ENCODE measurements around the gene SEMA3F. TPM values are rescaled to one million over a fixed set of nuclear protein-coding genes. Genes with fewer than 3 reads are reported as not detected.

SEMA3F gene
- 10 to 100 TPM in 1 of 4 donors, 1 to 10 TPM in 3; 3.0 to 35.7 (median 4.3) TPM for polyA plus RNA-seq
- long read RNA-seq, donor 1 = 0 reads
- long read RNA-seq, donor 2 = 0 reads
- long read RNA-seq, donor 3 = 0 reads
- long read RNA-seq, donor 4 = 0 reads
- long read RNA-seq, donor 5 = 0 reads
- long read RNA-seq, donor 6, partial matches to known transcripts = 0 of 1 reads
- long read RNA-seq, donor 6, other reads (novel, unspliced or antisense) = 0 of 1 reads
- long read RNA-seq, donor 7 = 0 reads
- long read RNA-seq, donor 8, partial matches to known transcripts = 5 of 5 reads
- long read RNA-seq, donor 8, other reads (novel, unspliced or antisense) = 0 of 5 reads
- long read RNA-seq, donor 9 = 0 reads
- long read RNA-seq, donor 10, partial matches to known transcripts = 0 of 1 reads
- long read RNA-seq, donor 10, other reads (novel, unspliced or antisense) = 0 of 1 reads

DNA sequence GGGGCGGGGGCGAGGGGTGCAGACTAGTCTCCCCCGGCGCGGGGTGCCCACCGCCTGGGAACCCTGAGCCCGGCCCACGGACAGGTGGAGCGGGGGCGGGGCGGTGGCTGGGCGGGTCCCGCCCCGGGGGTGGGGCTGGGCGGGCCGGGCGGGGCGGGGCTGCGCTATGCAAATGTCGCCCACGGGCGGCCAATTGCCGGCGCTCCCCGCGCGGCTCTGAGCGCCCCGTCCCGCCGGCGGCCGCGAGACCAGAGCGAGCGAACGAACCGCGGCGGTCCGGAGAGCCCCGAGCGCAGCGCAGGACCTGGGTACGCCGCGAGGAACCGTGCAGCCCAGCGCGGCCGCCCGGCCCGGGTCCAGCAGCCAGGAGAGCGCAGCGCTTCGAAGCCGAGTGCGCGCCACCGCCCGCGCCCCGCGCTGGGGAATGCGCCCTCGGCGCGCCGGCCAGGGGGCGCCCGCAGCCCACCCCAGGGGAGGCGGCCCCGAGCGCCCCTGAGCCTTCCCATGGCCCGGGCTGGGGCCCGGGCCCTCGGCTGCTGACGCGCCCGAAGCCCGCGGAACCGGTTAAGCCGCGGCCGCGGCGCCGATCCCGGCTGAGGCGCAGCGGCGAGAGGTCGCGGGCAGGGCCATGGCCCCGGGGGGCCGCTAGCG, at the start of gene SEMA3F:
Gene SEMA3F (plus strand): TSS at position 485 of the 651 bp plus-strand sequence. CDS start 4,299 bp downstream, outside the sequence.
- DNase-seq (peak; percentile 78 to 86), FAIRE-seq (no peak)
- Histone ChIP-seq H3K36me3 (ENCODE audit: control insufficient read depth in 3 of 3, insufficient read depth in 2 of 3, low read depth in 1 of 3, low read length in 3 of 3) (peaks cover 0 to 11% (median 0%) of the 10 kb centered on the region in 3 donors), H3K4me3 (ENCODE audit: low read depth in 1 of 3, low read length in 3 of 3) (peak within 1 kb of the TSS; percentile 44 to 72 (median 47)), H3K4me1 (ENCODE audit: control insufficient read depth in 3 of 3, insufficient read depth in 2 of 3, low read depth in 1 of 3, low read length in 2 of 3) (peaks cover 0 to 22% (median 9%) of the 10 kb centered on the region in 3 donors), H3K27ac (ENCODE audit: low read depth in 1 of 3, low read length in 2 of 3) (peak within 1 kb of the TSS in 2 of 3 donors; percentile 71 to 72), H3K9me3 (ENCODE audit: control insufficient read depth in 2 of 2, insufficient read depth in 1 of 2, low read depth in 1 of 2, low read length in 1 of 2) (no peaks in the 10 kb centered on the region), H3K27me3 (ENCODE audit: control insufficient read depth in 3 of 3, insufficient read depth in 3 of 3, low read length in 3 of 3) (peaks cover 0 to 50% (median 0%) of the 10 kb centered on the region in 3 donors)
- 0 to 1% (median 0%) methylated on average over 10 to 98 of the region's 98 CpGs for WGBS, 3 donors

DNA sequence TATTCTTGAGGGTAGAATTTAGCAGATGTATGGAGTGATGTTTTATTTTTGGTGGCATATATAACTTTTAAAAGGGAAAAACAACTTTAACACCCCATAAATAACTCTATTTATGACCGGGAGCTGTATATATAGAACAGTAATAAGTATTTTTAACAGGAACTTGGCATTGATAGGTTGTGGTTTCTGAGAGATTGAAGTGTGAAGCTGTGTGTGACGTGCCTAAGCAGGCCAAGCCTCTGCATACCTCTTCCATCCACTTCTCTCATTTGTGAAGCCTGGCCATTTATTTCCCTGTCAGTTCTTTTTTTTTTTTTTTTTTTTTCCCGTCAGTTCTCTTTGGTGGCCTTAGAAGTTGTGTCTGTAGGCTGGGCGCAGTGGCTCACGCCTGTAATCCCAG, 43.4 kb upstream of the SEMA3F start:
- H3K27ac ChIP-seq (ENCODE audit: low read depth in 1 of 3, low read length in 2 of 3) = no peak overlapping the region
- H3K4me3 ChIP-seq (ENCODE audit: low read depth in 1 of 3, low read length in 3 of 3) = no peak overlapping the region
- FAIRE-seq = no peak
- no peaks in the 10 kb centered on the region for H3K27me3 ChIP-seq (ENCODE audit: control insufficient read depth in 3 of 3, insufficient read depth in 3 of 3, low read length in 3 of 3)
- WGBS, 3 donors = 83 to 88% (median 86%) methylated on average over 5 of the region's 5 CpGs
- no peaks in the 10 kb centered on the region for H3K4me1 ChIP-seq (ENCODE audit: control insufficient read depth in 3 of 3, insufficient read depth in 2 of 3, low read depth in 1 of 3, low read length in 2 of 3)
- H3K36me3 ChIP-seq (ENCODE audit: control insufficient read depth in 3 of 3, insufficient read depth in 2 of 3, low read depth in 1 of 3, low read length in 3 of 3) = peaks cover 55 to 83% (median 59%) of the 10 kb centered on the region in 3 donors
- DNase-seq = no peak
- no peaks in the 10 kb centered on the region for H3K9me3 ChIP-seq (ENCODE audit: control insufficient read depth in 2 of 2, insufficient read depth in 1 of 2, low read depth in 1 of 2, low read length in 1 of 2)

- 91 to 100% (median 98%) methylated on average over 3 of the region's 3 CpGs for WGBS, 3 donors
- FAIRE-seq (no peak), DNase-seq (no peak)
- Histone ChIP-seq H3K27ac (ENCODE audit: low read depth in 1 of 3, low read length in 2 of 3) (no peak overlapping the region), H3K9me3 (ENCODE audit: control insufficient read depth in 2 of 2, insufficient read depth in 1 of 2, low read depth in 1 of 2, low read length in 1 of 2) (no peaks in the 10 kb centered on the region), H3K4me3 (ENCODE audit: low read depth in 1 of 3, low read length in 3 of 3) (no peak overlapping the region), H3K4me1 (ENCODE audit: control insufficient read depth in 3 of 3, insufficient read depth in 2 of 3, low read depth in 1 of 3, low read length in 2 of 3) (no peaks in the 10 kb centered on the region), H3K36me3 (ENCODE audit: control insufficient read depth in 3 of 3, insufficient read depth in 2 of 3, low read depth in 1 of 3, low read length in 3 of 3) (peaks cover 56 to 84% (median 56%) of the 10 kb centered on the region in 3 donors), H3K27me3 (ENCODE audit: control insufficient read depth in 3 of 3, insufficient read depth in 3 of 3, low read length in 3 of 3) (no peaks in the 10 kb centered on the region)
Observed at GRCh38 chr3:50112462-50112861, 42.7 kb upstream of the SEMA3F start.

GRCh38 chr3:50117120-50117519, 38.0 kb upstream of the SEMA3F start:
- FAIRE-seq = no peak
- 91 to 98% (median 95%) methylated on average over 8 of the region's 8 CpGs for WGBS, 3 donors
- Histone ChIP-seq H3K4me3 (ENCODE audit: low read depth in 1 of 3, low read length in 3 of 3) (no peak overlapping the region), H3K9me3 (ENCODE audit: control insufficient read depth in 2 of 2, insufficient read depth in 1 of 2, low read depth in 1 of 2, low read length in 1 of 2) (no peaks in the 10 kb centered on the region), H3K36me3 (ENCODE audit: control insufficient read depth in 3 of 3, insufficient read depth in 2 of 3, low read depth in 1 of 3, low read length in 3 of 3) (peaks cover 31 to 90% (median 51%) of the 10 kb centered on the region in 3 donors), H3K27me3 (ENCODE audit: control insufficient read depth in 3 of 3, insufficient read depth in 3 of 3, low read length in 3 of 3) (no peaks in the 10 kb centered on the region), H3K4me1 (ENCODE audit: control insufficient read depth in 3 of 3, insufficient read depth in 2 of 3, low read depth in 1 of 3, low read length in 2 of 3) (peaks cover 2 to 4% (median 4%) of the 10 kb centered on the region in 3 donors), H3K27ac (ENCODE audit: low read depth in 1 of 3, low read length in 2 of 3) (no peak overlapping the region)
- DNase-seq = no peak

- Histone ChIP-seq H3K36me3 (ENCODE audit: control insufficient read depth in 3 of 3, insufficient read depth in 2 of 3, low read depth in 1 of 3, low read length in 3 of 3) (peaks cover 29 to 83% (median 46%) of the 10 kb centered on the region in 3 donors), H3K27me3 (ENCODE audit: control insufficient read depth in 3 of 3, insufficient read depth in 3 of 3, low read length in 3 of 3) (no peaks in the 10 kb centered on the region), H3K27ac (ENCODE audit: low read depth in 1 of 3, low read length in 2 of 3) (no peak overlapping the region), H3K9me3 (ENCODE audit: control insufficient read depth in 2 of 2, insufficient read depth in 1 of 2, low read depth in 1 of 2, low read length in 1 of 2) (no peaks in the 10 kb centered on the region), H3K4me1 (ENCODE audit: control insufficient read depth in 3 of 3, insufficient read depth in 2 of 3, low read depth in 1 of 3, low read length in 2 of 3) (peaks cover 2 to 4% (median 4%) of the 10 kb centered on the region in 3 donors), H3K4me3 (ENCODE audit: low read depth in 1 of 3, low read length in 3 of 3) (no peak overlapping the region)
- WGBS, 3 donors = 89 to 92% (median 90%) methylated on average over 10 of the region's 10 CpGs
- FAIRE-seq = no peak
- DNase-seq = no peak
Observed at GRCh38 chr3:50118237-50118636, 36.9 kb upstream of the SEMA3F start.

- FAIRE-seq (no peak), DNase-seq (no peak)
- no peaks in the 10 kb centered on the region for H3K9me3 ChIP-seq (ENCODE audit: control insufficient read depth in 2 of 2, insufficient read depth in 1 of 2, low read depth in 1 of 2, low read length in 1 of 2)
- H3K27me3 ChIP-seq (ENCODE audit: control insufficient read depth in 3 of 3, insufficient read depth in 3 of 3, low read length in 3 of 3) = peaks cover 0 to 3% (median 0%) of the 10 kb centered on the region in 3 donors
- peaks cover 2 to 14% (median 4%) of the 10 kb centered on the region in 3 donors for H3K4me1 ChIP-seq (ENCODE audit: control insufficient read depth in 3 of 3, insufficient read depth in 2 of 3, low read depth in 1 of 3, low read length in 2 of 3)
- no peak overlapping the region for H3K4me3 ChIP-seq (ENCODE audit: low read depth in 1 of 3, low read length in 3 of 3)
- peaks cover 22 to 75% (median 37%) of the 10 kb centered on the region in 3 donors for H3K36me3 ChIP-seq (ENCODE audit: control insufficient read depth in 3 of 3, insufficient read depth in 2 of 3, low read depth in 1 of 3, low read length in 3 of 3)
- H3K27ac ChIP-seq (ENCODE audit: low read depth in 1 of 3, low read length in 2 of 3) = no peak overlapping the region
- 85 to 86% (median 86%) methylated on average over 3 of the region's 3 CpGs for WGBS, 3 donors
Observed at GRCh38 chr3:50119786-50120185, 35.3 kb upstream of the SEMA3F start.

DNA sequence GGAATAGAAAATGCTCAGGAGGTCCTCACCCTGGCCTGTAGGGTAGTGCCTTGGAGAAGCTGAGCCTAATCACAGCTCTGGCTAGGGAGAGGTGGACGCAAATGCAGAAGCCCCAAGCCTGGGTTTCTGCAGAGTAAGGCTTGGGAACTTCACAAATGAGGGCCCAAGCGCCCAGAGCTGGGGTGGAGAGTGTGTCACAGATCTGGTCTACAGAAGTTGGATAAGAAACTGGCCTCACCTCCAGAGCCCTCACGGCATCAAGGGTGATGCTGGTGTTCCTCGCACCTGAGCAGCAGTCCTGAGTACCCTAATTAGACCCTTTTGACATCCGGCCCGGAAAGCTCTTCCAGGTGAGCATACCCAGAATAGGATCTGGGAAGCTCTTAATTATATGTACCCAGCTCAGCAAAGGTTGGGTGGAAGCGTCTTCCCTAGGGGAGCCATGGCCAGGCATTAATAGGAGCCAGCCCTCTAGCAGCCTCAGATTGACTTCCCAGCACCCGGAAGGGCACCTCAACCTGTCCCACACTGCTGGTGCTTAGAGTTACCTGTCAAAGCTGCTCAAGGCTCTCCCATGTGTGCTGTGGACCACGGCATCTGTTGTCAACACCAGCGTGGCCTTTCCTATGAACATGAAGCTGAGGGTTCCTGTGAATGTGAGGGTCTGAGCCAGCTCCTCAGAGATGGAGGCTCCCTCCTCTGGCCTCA, 34.6 kb upstream of the SEMA3F start:
- peaks cover 2 to 17% (median 4%) of the 10 kb centered on the region in 3 donors for H3K4me1 ChIP-seq (ENCODE audit: control insufficient read depth in 3 of 3, insufficient read depth in 2 of 3, low read depth in 1 of 3, low read length in 2 of 3)
- H3K36me3 ChIP-seq (ENCODE audit: control insufficient read depth in 3 of 3, insufficient read depth in 2 of 3, low read depth in 1 of 3, low read length in 3 of 3) = peaks cover 14 to 68% (median 31%) of the 10 kb centered on the region in 3 donors
- H3K27me3 ChIP-seq (ENCODE audit: control insufficient read depth in 3 of 3, insufficient read depth in 3 of 3, low read length in 3 of 3) = peaks cover 0 to 4% (median 0%) of the 10 kb centered on the region in 3 donors
- WGBS, 3 donors = 85 to 88% (median 85%) methylated on average over 10 of the region's 10 CpGs
- H3K4me3 ChIP-seq (ENCODE audit: low read depth in 1 of 3, low read length in 3 of 3) = no peak overlapping the region
- DNase-seq = peak in 1 of 2 donors; percentile 16
- H3K9me3 ChIP-seq (ENCODE audit: control insufficient read depth in 2 of 2, insufficient read depth in 1 of 2, low read depth in 1 of 2, low read length in 1 of 2) = no peaks in the 10 kb centered on the region
- no peak for FAIRE-seq
- H3K27ac ChIP-seq (ENCODE audit: low read depth in 1 of 3, low read length in 2 of 3) = no peak overlapping the region

Measured in small intestine (tissue), 16 donors.